ENCODE results near the gene OR52W1.

The OR52W1 gene

DNA sequence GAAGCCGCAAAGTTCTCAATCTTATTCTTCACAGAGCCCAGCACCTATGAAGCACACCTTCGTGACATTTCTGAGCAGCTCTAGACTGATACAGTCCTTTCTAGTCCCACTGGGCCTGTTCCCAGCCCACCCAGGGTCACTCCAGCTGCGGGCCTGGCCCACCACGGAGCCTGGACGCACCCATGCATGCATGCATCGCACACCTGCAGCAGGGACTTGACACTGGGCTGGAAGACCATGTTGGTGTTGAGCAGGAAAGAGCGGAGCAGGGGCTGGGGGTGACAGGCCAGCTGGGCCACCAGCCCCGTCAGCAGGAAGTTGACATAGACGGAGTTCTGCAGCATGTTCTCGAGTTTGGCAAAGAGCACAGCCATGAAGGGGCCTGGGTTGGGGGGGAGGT lies 15.5 kb downstream of the OR52W1 start:
- DNase-seq (ENCODE audit: low read depth), result no peak
- H3K4me3 ChIP-seq (ENCODE audit: low read depth, low read length), result no peak overlapping the region
- no peak for TF ChIP-seq CTCF (IDR thresholded peaks at IDR 0.05; ENCODE audit: low read depth, low read length, missing control alignments)

- H3K4me3 ChIP-seq (ENCODE audit: low read depth, low read length), result no peak overlapping the region
- no peak for DNase-seq (ENCODE audit: low read depth)
- TF ChIP-seq CTCF (IDR thresholded peaks at IDR 0.05; ENCODE audit: low read depth, low read length, missing control alignments), result no peak
These were observed 17.5 kb downstream of the OR52W1 start for GRCh38 chr11:6216501-6216900.

DNA sequence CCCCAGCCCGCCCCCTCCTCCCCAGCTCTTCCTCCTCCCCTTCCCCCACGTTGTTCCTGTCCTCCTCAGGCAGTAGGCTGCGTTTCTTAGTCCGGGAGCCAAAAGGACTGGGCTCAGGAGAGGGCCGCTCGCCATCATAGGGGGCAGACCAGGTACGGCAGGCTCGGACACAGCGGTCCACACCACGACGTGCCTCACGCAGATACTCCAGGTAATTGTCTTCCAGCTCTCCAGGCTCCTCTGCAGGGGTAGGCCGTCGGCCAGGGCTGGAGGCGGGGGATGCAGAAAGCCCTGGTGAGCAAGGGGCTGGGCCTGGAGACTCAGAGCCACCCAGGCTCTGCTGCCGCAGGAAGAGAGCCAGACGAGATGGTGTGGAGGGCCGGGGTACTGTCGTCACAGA lies 18.7 kb downstream of the OR52W1 start:
- no peak for DNase-seq (ENCODE audit: low read depth)
- TF ChIP-seq CTCF (IDR thresholded peaks at IDR 0.05; ENCODE audit: low read depth, low read length, missing control alignments), result no peak

GRCh38 chr11:6219359-6219758 lies 20.3 kb downstream of the OR52W1 start:
- TF ChIP-seq CTCF (IDR thresholded peaks at IDR 0.05; ENCODE audit: low read depth, low read length, missing control alignments), result no peak
- DNase-seq (ENCODE audit: low read depth), result no peak
- H3K4me3 ChIP-seq (ENCODE audit: low read depth, low read length), result no peak overlapping the region

More for the DNA sequence above, 18.7 kb downstream of the OR52W1 start:
- no peak overlapping the region for H3K4me3 ChIP-seq (ENCODE audit: low read depth, low read length)

DNA sequence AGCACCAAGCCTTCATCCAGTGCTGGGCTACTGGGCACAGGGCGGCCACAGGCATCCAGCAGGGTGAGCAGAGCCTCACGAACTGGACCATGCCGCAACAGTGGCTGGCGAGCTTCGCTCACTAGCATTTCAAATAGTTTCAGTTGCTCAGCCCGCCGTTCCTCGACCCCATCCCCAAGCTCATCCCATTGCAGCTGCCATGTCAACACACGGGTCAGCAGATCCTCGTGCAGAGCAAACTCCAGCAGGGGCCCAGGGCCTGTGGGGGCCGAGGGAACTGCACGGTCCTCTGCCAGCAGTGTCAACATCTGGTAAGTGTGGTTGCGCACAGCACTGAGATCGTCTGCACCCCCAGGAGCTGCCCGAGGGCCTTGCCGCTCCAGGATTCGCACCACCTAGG lies 24.8 kb downstream of the OR52W1 start:
- H3K4me3 ChIP-seq (ENCODE audit: low read depth, low read length), result no peak overlapping the region
- TF ChIP-seq CTCF (IDR thresholded peaks at IDR 0.05; ENCODE audit: low read depth, low read length, missing control alignments), result no peak
- DNase-seq (ENCODE audit: low read depth), result no peak

- TF ChIP-seq CTCF (IDR thresholded peaks at IDR 0.05; ENCODE audit: low read depth, low read length, missing control alignments), result no peak
- H3K4me3 ChIP-seq (ENCODE audit: low read depth, low read length), result no peak overlapping the region
- DNase-seq (ENCODE audit: low read depth), result no peak
These were observed 25.4 kb downstream of the OR52W1 start for GRCh38 chr11:6224421-6224820.

GRCh38 chr11:6225024-6225423 lies 26.0 kb downstream of the OR52W1 start:
- no peak overlapping the region for H3K4me3 ChIP-seq (ENCODE audit: low read depth, low read length)
- DNase-seq (ENCODE audit: low read depth), result no peak
- TF ChIP-seq CTCF (IDR thresholded peaks at IDR 0.05; ENCODE audit: low read depth, low read length, missing control alignments), result no peak
